Heart right ventricle (tissue), 16 donors: Measurements from ENCODE around the gene APBB1. TPM values are rescaled to one million over a fixed set of nuclear protein-coding genes. Genes with fewer than 3 reads are reported as not detected.

ENCODE experiments used
- ATAC-seq, 8 donors: fragments of 200-7000 bp; cut with Tn5 transposase; one replicate each; pipeline ENCODE4 v1.9.1; 2020; ENCODE audit warnings: mild to moderate bottlenecking in 8 of 8, moderate library complexity in 8 of 8, moderate number of reproducible peaks in 1 of 8
- DNase-seq, 2 donors: peaks; one replicate each; pipeline ENCODE4 v3.0.0-alpha.2; 2020
- H3K27ac ChIP-seq, 10 donors: fragments of 200-600 bp; sonication (generic) in 2 of 10; one replicate each; pipeline versions ENCODE4 v1.5.0 to v1.8.0; 2020 to 2022; ENCODE audit warnings: mild to moderate bottlenecking in 3 of 10
- H3K27me3 ChIP-seq, 7 donors: fragments of 200-600 bp; one replicate each; pipeline ENCODE4 v1.8.0; 2021 to 2022; ENCODE audit warnings: mild to moderate bottlenecking in 2 of 7
- H3K36me3 ChIP-seq, 9 donors: fragments of 200-600 bp; sonication (generic) in 1 of 9; one replicate each; pipeline versions ENCODE4 v1.5.0 to v1.8.0; 2020 to 2022; ENCODE audit warnings: mild to moderate bottlenecking in 2 of 9
- H3K4me1 ChIP-seq, 9 donors: fragments of 200-600 bp; sonication (generic) in 1 of 9; one replicate each; pipeline versions ENCODE4 v1.5.0 to v1.8.0; 2020 to 2022; ENCODE audit warnings: mild to moderate bottlenecking in 4 of 9
- H3K4me3 ChIP-seq, 10 donors: fragments of 200-600 bp; sonication (generic) in 2 of 10; one replicate each; pipeline versions ENCODE4 v1.5.0 to v1.8.0; 2020 to 2022; ENCODE audit warnings: mild to moderate bottlenecking in 7 of 10, moderate library complexity in 2 of 10
- H3K9me3 ChIP-seq, 11 donors: fragments of 200-600 bp in 10 of 11; sonication (generic) in 2 of 11; one replicate each; pipeline versions ENCODE4 v1.5.0 to v1.8.0; 2013 to 2022; ENCODE audit warnings: mild to moderate bottlenecking in 2 of 11, control low read depth in 1 of 11, moderate library complexity in 1 of 11
- WGBS, 2 donors: extraction: QIAGEN DNeasy Blood & Tissue Kit; methylation state at CpG; one replicate each; pipeline ENCODE4 v1.1.7; 2013; ENCODE audit warnings: inconsistent platforms in 1 of 2; 5-methylcytosine and 5-hydroxymethylcytosine counted together
- intact Hi-C, 10 donors: fragments of 100-400 bp; cut with DNase I; formaldehyde crosslinking; loops; one replicate each; pipeline versions ENCODE4 v1.11.1 to v1.14.2; 2022
- polyA plus RNA-seq, 2 donors: library from polyadenylated mRNA; stranded (reverse); fragments of 200-250 nt; gene quantifications; one replicate each; pipeline ENCODE4 v1.2.3, GENCODE V29; 2013
- total RNA-seq, 10 donors: library from RNA; stranded (reverse); fragmentation: NEBNext Ultra II Directional in 3 of 10; extraction: Animal tissue kit (Norgen Biotek cat#: 25700) in 3 of 10; gene quantifications; one replicate each; pipeline versions ENCODE4 v1.2.1 to v1.2.4, GENCODE V29; 2021 to 2023
- TF ChIP-seq, protein P1 (sequence below), 9 donors: fragments of 200-600 bp; sonication (generic) in 2 of 9; IDR thresholded peaks; one replicate each; pipeline versions ENCODE4 v1.5.0 to v1.8.0; 2021 to 2022; ENCODE audit warnings: antibody characterized with exemption in 9 of 9, mild to moderate bottlenecking in 5 of 9, moderate library complexity in 1 of 9
- donor health status: Arrhythmogenic right ventricular cardiomyopathy.
- donor health status: ischemic (EF 13 %, LVEDD 7.1; RV severe dilation, severe dysfunction).
- donor health status: healthy with polysubstance abuse.
- donor health status: DM: no; HTN: yes; CAD: no.
- donor health status: DM: no; HTN: no; CAD: no.
- donor health status: ischemic (EF 25% LVEDD 6.9; RV normal size, moderate dysfunction).
- donor health status: ischemic (EF 25% LVEDD 5.7; RV mildly dilated, moderate dysfunction).
- donor health status: healthy.
- donor health status: DM: yes; HTN: yes; CAD: no.
- donor health status: Ischemic cardiomyopathy.
- donor health status: ischemic (EF 35%, LVEDD 5.7; RV mildly dilated, moderate dysfunction).
- donor health status: nonischemic (EF 11% LVEDD 7.7; RV severe dilation, severe dysfunction).
- donor health status: DM: yes; HTN: yes; CAD: no.
- donor health status: PGD.
- donor health status: ischemic (EF 29% LVEDD 5.4; RV normal size, mild dysfunction).
- donor health status: nonischemic (EF 23%, LVEDD 6.1; RV moderate dilation, normal function).

The APBB1 gene
- total and polyA plus RNA-seq, 12 donors, result 54.3 to 93.3 (median 71.1) TPM

DNA sequence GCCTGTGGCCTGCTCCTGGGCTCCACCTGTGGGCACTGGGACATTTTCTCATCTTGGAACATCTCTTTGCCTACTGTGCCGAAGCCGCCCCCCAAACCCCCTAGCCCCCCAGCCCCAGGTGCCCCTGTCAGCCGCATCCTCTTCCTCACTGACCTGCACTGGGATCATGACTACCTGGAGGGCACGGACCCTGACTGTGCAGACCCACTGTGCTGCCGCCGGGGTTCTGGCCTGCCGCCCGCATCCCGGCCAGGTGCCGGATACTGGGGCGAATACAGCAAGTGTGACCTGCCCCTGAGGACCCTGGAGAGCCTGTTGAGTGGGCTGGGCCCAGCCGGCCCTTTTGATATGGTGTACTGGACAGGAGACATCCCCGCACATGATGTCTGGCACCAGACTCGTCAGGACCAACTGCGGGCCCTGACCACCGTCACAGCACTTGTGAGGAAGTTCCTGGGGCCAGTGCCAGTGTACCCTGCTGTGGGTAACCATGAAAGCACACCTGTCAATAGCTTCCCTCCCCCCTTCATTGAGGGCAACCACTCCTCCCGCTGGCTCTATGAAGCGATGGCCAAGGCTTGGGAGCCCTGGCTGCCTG is 27.3 kb downstream of the APBB1 start:
- Histone ChIP-seq H3K27me3 (no peaks in the 10 kb centered on the region), H3K36me3 (peaks cover 0 to 41% (median 0%) of the 10 kb centered on the region in 9 donors), H3K4me3 (peak overlapping the region in 9 of 10 donors; percentile 67 to 98 (median 82)), H3K9me3 (no peaks in the 10 kb centered on the region), H3K4me1 (peaks cover 5 to 28% (median 22%) of the 10 kb centered on the region in 9 donors), H3K27ac (peak overlapping the region in 1 of 10 donors; percentile 96)
- intact Hi-C loops, result loop anchor here in 1 of 10 donors (10.0 kb wide), 1 partner anchor 293 kb away; the partner anchor contains the start of gene MRPL17
- ATAC-seq, result no peak
- WGBS, 2 donors, result 92 to 94% methylated on average over 18 of the region's 18 CpGs
- no peak for DNase-seq
- TF ChIP-seq, protein P1, sequence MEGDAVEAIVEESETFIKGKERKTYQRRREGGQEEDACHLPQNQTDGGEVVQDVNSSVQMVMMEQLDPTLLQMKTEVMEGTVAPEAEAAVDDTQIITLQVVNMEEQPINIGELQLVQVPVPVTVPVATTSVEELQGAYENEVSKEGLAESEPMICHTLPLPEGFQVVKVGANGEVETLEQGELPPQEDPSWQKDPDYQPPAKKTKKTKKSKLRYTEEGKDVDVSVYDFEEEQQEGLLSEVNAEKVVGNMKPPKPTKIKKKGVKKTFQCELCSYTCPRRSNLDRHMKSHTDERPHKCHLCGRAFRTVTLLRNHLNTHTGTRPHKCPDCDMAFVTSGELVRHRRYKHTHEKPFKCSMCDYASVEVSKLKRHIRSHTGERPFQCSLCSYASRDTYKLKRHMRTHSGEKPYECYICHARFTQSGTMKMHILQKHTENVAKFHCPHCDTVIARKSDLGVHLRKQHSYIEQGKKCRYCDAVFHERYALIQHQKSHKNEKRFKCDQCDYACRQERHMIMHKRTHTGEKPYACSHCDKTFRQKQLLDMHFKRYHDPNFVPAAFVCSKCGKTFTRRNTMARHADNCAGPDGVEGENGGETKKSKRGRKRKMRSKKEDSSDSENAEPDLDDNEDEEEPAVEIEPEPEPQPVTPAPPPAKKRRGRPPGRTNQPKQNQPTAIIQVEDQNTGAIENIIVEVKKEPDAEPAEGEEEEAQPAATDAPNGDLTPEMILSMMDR (IDR thresholded peaks at IDR 0.05), result no peak

DNA sequence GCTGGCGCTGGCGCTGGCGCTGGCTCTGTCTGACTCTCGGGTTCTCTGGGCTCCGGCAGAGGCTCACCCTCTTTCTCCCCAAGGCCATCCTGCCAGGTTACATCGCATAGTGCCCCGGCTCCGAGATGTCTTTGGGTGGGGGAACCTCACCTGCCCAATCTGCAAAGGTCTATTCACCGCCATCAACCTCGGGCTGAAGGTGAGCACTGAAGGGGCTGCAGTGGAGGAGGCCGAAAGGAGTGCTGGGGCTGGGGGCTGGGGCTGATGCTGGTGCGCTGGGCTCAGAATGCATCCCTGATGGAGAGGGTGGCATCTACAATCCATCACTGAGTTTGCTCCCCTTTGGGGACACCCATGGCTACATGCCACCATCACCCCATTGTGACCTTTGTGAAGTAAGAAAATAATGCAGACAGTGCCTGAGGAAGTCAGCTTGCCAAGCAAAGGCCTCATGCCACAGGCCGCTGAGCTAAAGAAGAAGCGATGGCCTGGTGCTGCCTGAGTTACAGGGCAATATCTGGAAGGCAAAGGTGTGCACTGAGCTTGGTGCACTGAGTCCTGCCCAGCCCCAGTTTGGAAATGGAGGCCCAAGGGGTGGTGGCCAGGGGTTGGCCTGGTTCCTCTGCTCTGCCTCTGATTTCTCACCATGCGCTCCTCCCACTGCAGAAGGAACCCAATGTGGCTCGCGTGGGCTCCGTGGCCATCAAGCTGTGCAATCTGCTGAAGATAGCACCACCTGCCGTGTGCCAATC is 28.0 kb downstream of the APBB1 start:
- TF ChIP-seq, protein P1 (IDR thresholded peaks at IDR 0.05), result no peak
- peaks cover 0 to 38% (median 0%) of the 10 kb centered on the region in 9 donors for H3K36me3 ChIP-seq
- H3K4me1 ChIP-seq, result peaks cover 5 to 28% (median 22%) of the 10 kb centered on the region in 9 donors
- ATAC-seq (peak in 4 of 8 donors; percentile 1 to 5 (median 2)), DNase-seq (no peak)
- no peaks in the 10 kb centered on the region for H3K27me3 ChIP-seq
- no peaks in the 10 kb centered on the region for H3K9me3 ChIP-seq
- H3K4me3 ChIP-seq, result peak overlapping the region; percentile 66 to 98 (median 80)
- intact Hi-C loops, result loop anchor here in 2 of 10 donors (1.0 to 10.0 kb wide), 2 partner anchors 83 to 294 kb away; partner anchors contain the start of gene MRPL17 (in 1 of the 2)
- 32 to 33% methylated on average over 19 of the region's 19 CpGs for WGBS, 2 donors
- H3K27ac ChIP-seq, result peak overlapping the region; percentile 66 to 98 (median 90)

DNA sequence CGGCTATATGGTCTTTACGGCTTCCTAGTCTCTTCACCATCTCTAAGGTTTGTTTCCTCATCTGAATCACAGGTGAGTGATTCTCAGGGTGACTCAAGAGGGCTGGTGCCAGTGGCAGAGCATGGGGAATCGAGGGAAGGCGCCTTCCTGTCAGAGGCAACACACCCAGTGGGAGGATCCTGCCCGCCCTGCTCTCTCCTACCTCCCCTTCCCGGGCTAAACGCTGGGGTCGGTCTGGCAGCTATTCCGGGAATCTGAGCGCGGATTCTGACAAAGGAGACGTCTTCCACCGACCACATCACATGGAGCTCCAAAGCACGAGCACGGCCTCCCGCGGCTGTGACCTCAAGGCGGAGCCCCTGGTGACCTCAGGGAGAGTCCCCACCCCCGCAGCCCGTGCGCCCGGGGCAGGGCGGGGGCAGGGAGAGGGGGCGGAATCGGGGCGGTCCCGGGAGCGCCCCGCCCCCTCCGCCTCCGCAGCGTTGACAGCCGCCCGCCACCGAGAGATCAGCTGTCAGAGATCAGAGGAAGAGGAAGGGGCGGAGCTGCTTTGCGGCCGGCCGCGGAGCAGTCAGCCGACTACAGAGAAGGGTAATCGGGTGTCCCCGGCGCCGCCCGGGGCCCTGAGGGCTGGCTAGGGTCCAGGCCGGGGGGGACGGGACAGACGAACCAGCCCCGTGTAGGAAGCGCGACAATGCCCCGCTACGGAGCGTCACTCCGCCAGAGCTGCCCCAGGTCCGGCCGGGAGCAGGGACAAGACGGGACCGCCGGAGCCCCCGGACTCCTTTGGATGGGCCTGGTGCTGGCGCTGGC is 28.8 kb downstream of the APBB1 start, which contains the start of gene SMPD1:
Gene SMPD1, plus strand, starts transcription at position 570 of the 813 bp plus-strand sequence. Its CDS starts 125 bp downstream, at position 695.
- 1% methylated on average over 61 to 63 of the region's 63 CpGs for WGBS, 2 donors
- no peaks in the 10 kb centered on the region for H3K27me3 ChIP-seq
- H3K36me3 ChIP-seq, result peaks cover 0 to 30% (median 0%) of the 10 kb centered on the region in 9 donors
- H3K9me3 ChIP-seq, result no peaks in the 10 kb centered on the region
- peak within 1 kb of the TSS; percentile 66 to 98 (median 90) for H3K27ac ChIP-seq
- peak within 1 kb of the TSS; percentile 66 to 98 (median 80) for H3K4me3 ChIP-seq
- intact Hi-C loops, result loop anchor here in 3 of 10 donors (1.0 to 10.0 kb wide), 3 partner anchors 84 to 315 kb away; partner anchors contain the start of gene MRPL17 (in 2 of the 3)
- DNase-seq (peak; percentile 94), ATAC-seq (peak; percentile 98 to 99 (median 98))
- peaks cover 5 to 28% (median 22%) of the 10 kb centered on the region in 9 donors for H3K4me1 ChIP-seq
- TF ChIP-seq, protein P1 (IDR thresholded peaks at IDR 0.05), result no peak
